Dedifferentiated amniotic fluid mesenchymal stem cell (primary cell): Measurements from ENCODE around the gene PELI2.

Experiments used
- DNase-seq: peaks from one replicate; pipeline ENCODE4 v3.0.0-alpha.2; 2016; ENCODE audit errors: extremely low spot score

Gene PELI2

GRCh38 chr14:56299306-56299984 lies 181.2 kb downstream of the PELI2 start:
- DNase-seq: no peak

- DNase-seq: no peak
Observed at GRCh38 chr14:56300495-56300894, 182.3 kb downstream of the PELI2 start.

GRCh38 chr14:56304456-56304855 lies 186.2 kb downstream of the PELI2 start:
- DNase-seq: no peak

GRCh38 chr14:56309198-56309597 lies 191.0 kb downstream of the PELI2 start:
- DNase-seq: no peak

- no peak for DNase-seq
Observed at GRCh38 chr14:56310643-56311042, 192.4 kb downstream of the PELI2 start.

- no peak for DNase-seq
Observed at GRCh38 chr14:56313789-56314188, 195.6 kb downstream of the PELI2 start.

- DNase-seq: no peak
Observed at GRCh38 chr14:56318393-56319115, 200.3 kb downstream of the PELI2 start.

GRCh38 chr14:56321861-56322260 lies 203.7 kb downstream of the PELI2 start:
- DNase-seq: no peak

GRCh38 chr14:56322531-56322930 lies 204.3 kb downstream of the PELI2 start:
- DNase-seq: no peak

- DNase-seq: no peak
Observed at GRCh38 chr14:56324454-56324853, 206.2 kb downstream of the PELI2 start.

- no peak for DNase-seq
Observed at GRCh38 chr14:56324856-56325699, 206.9 kb downstream of the PELI2 start.

- DNase-seq: no peak
Observed at GRCh38 chr14:56328021-56328420, 209.8 kb downstream of the PELI2 start.

GRCh38 chr14:56331592-56332216 lies 213.5 kb downstream of the PELI2 start:
- no peak for DNase-seq

- DNase-seq: peak; percentile 43
Observed at GRCh38 chr14:56333359-56334292, 215.4 kb downstream of the PELI2 start.

GRCh38 chr14:56334458-56334857 lies 216.2 kb downstream of the PELI2 start:
- DNase-seq: no peak

- DNase-seq: no peak
Observed at GRCh38 chr14:56338674-56339073, 220.5 kb downstream of the PELI2 start.

GRCh38 chr14:56339855-56340701 lies 221.9 kb downstream of the PELI2 start:
- peak; percentile 95 for DNase-seq

GRCh38 chr14:56340932-56341331 lies 222.7 kb downstream of the PELI2 start:
- DNase-seq: no peak

- DNase-seq: peak; percentile 46
Observed at GRCh38 chr14:56341766-56342493, 223.7 kb downstream of the PELI2 start.
